Panc1 (cell line): ENCODE data around the gene CLIP1. TPM values are rescaled to one million over a fixed set of nuclear protein-coding genes. Genes with fewer than 3 reads are reported as not detected.
A peak's percentile ranks its signal among the peaks of the same experiment; 100 is the strongest.

Experiments used
- ATAC-seq: fragments of 200-7000 bp; cut with Tn5 transposase; 2 replicates; pipeline ENCODE4 v1.9.1; 2020; ENCODE audit warnings: mild to moderate bottlenecking, moderate library complexity
- BruUV-seq: library from RNA; stranded (reverse); fragments of 400-500 nt; replicated peaks from 2 replicates; lab custom pipeline; 2021; lab: Mats Ljungman, UMichigan
- CTCF ChIA-PET: fragments of 300-600 bp; sonication (Branson Sonifier 250); formaldehyde crosslinking; loops from one replicate; lab custom pipeline; 2022; ENCODE audit warnings: antibody characterized with exemption; lab: Charles Lee
- POLR2A ChIA-PET: fragments of 300-600 bp; sonication (Branson Sonifier 250); formaldehyde crosslinking; loops from one replicate; lab custom pipeline; 2022; ENCODE audit warnings: antibody characterized with exemption; lab: Charles Lee
- DNase-seq: peaks from one replicate; pipeline ENCODE4 v3.0.0-alpha.2; 2010; ENCODE audit warnings: low read depth, low spot score
- H3K27ac ChIP-seq: 2 replicates; pipeline ENCODE4 v1.5.1; 2011; ENCODE audit warnings: mild to moderate bottlenecking, low read length, inconsistent platforms
- H3K27me3 ChIP-seq: fragments of 200-500 bp; sonication (Bioruptor generic); 2 replicates; pipeline ENCODE4 v1.6.0; 2014; ENCODE audit warnings: low read length, inconsistent platforms; ENCODE audit not compliant: control insufficient read depth, insufficient read depth
- H3K36me3 ChIP-seq: fragments of 200-500 bp; sonication (Bioruptor generic); 2 replicates; pipeline ENCODE4 v1.5.1; 2014; ENCODE audit warnings: inconsistent platforms, mild to moderate bottlenecking, low read length, moderate library complexity; ENCODE audit not compliant: control insufficient read depth, insufficient read depth
- H3K4me1 ChIP-seq: 2 replicates; pipeline ENCODE4 v1.5.1; 2011; ENCODE audit warnings: inconsistent platforms, mild to moderate bottlenecking, low read length, moderate library complexity; ENCODE audit not compliant: control insufficient read depth, insufficient read depth
- H3K4me3 ChIP-seq, 2 experiments: 2 replicates each; pipeline ENCODE4 v1.5.1; 2011 to 2012; ENCODE audit warnings: low read depth in 2 of 2, low read length in 2 of 2, mild to moderate bottlenecking in 2 of 2, inconsistent platforms in 1 of 2, moderate library complexity in 1 of 2
- H3K9me3 ChIP-seq: fragments of 200-500 bp; sonication (Bioruptor generic); 2 replicates; pipeline ENCODE4 v1.5.1; 2014; ENCODE audit warnings: low read depth, mild to moderate bottlenecking, inconsistent platforms, low read length, moderate library complexity; ENCODE audit not compliant: control insufficient read depth, insufficient read depth
- CTCF ChIP-seq: fragments of 450-650 bp; IDR thresholded peaks from 2 replicates; pipeline ENCODE4 v1.5.1; 2017; ENCODE audit warnings: mild to moderate bottlenecking
- POLR2AphosphoS5 ChIP-seq: IDR thresholded peaks from 2 replicates; pipeline ENCODE4 v1.6.1; 2012; ENCODE audit warnings: mild to moderate bottlenecking, low read depth, low read length, moderate library complexity
- SIN3A ChIP-seq: IDR thresholded peaks from 2 replicates; pipeline ENCODE4 v1.6.1; 2012; ENCODE audit warnings: low read depth, mild to moderate bottlenecking, low read length, moderate library complexity, borderline replicate concordance; ENCODE audit not compliant: insufficient read depth
- TCF7L2 ChIP-seq: IDR thresholded peaks from 2 replicates; pipeline ENCODE4 v1.6.1; 2011; ENCODE audit warnings: mild to moderate bottlenecking, low read depth, low read length, inconsistent platforms
- in situ Hi-C: cut with HindIII; loops from 2 replicates; pipeline ENCODE4 v1.10.0; 2016; ENCODE audit warnings: low sequenced_read_pairs, low pct_unique_long_range_greater_than_20kb
- intact Hi-C: fragments of 100-400 bp; cut with micrococcal nuclease; formaldehyde crosslinking; loops from one replicate; pipeline ENCODE4 v1.10.0; 2022; ENCODE audit not compliant: unreplicated experiment
- total RNA-seq: library from RNA; stranded (reverse); gene quantifications from one replicate; pipeline ENCODE4 v1.2.1, GENCODE V29; 2021; ENCODE audit not compliant: unreplicated experiment
- TF ChIP-seq, protein P1 (sequence below), 2 experiments: IDR thresholded peaks; 2 replicates each; pipeline ENCODE4 v1.6.1; 2011 to 2012; ENCODE audit warnings: low read depth in 2 of 2, control low read depth in 1 of 2, low read length in 1 of 2, mild to moderate bottlenecking in 1 of 2, moderate library complexity in 1 of 2; ENCODE audit not compliant: insufficient read depth in 1 of 2

The CLIP1 gene
- total RNA-seq, 1 experiment from 2014 or later: 117 TPM

DNA sequence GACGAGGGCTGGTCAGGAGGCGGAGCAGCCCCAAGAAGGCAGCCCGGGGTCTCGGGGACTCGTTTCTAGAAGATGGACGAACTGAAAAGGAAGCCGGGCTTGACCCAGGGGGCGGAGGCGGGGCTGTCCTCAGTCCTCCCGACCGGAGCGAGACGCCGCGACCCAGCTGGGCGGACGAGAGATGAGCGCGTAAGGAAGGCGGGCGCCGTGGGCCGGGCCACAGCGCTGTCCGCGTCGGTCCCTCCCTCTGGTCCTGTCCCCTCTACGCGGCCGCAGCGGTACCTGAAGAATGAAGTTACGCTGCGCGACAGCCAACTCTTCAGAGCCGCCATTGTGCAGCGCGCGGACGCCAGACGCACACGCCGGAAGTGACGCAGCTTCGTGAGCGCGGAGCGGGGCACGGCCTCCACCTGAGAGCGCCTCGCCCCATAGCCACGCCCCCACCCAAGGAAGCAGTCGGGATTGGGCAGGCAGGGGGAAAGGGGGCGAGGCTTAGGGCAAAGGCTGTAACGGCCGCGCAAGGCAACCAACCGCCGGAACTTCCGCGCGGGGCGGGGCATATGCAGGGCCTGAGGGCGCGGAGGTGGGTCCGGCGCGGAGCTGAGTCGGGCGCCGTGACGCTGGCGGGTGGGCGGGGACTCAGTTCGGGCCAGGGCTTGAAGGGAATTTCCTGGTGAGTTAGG, 196.6 kb downstream of the CLIP1 start, which contains the start of gene DIABLO:
Gene DIABLO (minus strand): TSS at position 370 of the 683 bp plus-strand sequence. CDS start 38 bp downstream, at position 332.
- Histone ChIP-seq H3K27ac (peak within 1 kb of the TSS; percentile 97), H3K27me3 (no peaks in the 10 kb centered on the region), H3K9me3 (no peaks in the 10 kb centered on the region), H3K4me1 (peaks cover 16% of the 10 kb centered on the region), H3K4me3 (peak within 1 kb of the TSS; percentile 92 to 100), H3K36me3 (peaks cover 15% of the 10 kb centered on the region; the same call in 1 of the 2 replicates)
- peak; percentile 96 for ATAC-seq
- ChIA-PET POLR2A (interaction anchor here (1.0 kb wide), 1 partner anchor 275 kb away, joined by 3 read pairs; the partner anchor contains the start of gene ZCCHC8), CTCF (interaction anchor here (0.5 to 0.6 kb wide), 2 partner anchors 268 to 1995 kb away, joined by 4 to 6 read pairs; no protein-coding TSS in a partner anchor)
- no TSS peak for BruUV-seq
- peak; percentile 86 for DNase-seq
- intact Hi-C loops: no loop called here
- TF ChIP-seq POLR2AphosphoS5 (peak; percentile 88), SIN3A (peak; percentile 79; the same call in 1 of the 2 replicates), TCF7L2 (no peak), CTCF (no peak)
- TF ChIP-seq, protein P1, sequence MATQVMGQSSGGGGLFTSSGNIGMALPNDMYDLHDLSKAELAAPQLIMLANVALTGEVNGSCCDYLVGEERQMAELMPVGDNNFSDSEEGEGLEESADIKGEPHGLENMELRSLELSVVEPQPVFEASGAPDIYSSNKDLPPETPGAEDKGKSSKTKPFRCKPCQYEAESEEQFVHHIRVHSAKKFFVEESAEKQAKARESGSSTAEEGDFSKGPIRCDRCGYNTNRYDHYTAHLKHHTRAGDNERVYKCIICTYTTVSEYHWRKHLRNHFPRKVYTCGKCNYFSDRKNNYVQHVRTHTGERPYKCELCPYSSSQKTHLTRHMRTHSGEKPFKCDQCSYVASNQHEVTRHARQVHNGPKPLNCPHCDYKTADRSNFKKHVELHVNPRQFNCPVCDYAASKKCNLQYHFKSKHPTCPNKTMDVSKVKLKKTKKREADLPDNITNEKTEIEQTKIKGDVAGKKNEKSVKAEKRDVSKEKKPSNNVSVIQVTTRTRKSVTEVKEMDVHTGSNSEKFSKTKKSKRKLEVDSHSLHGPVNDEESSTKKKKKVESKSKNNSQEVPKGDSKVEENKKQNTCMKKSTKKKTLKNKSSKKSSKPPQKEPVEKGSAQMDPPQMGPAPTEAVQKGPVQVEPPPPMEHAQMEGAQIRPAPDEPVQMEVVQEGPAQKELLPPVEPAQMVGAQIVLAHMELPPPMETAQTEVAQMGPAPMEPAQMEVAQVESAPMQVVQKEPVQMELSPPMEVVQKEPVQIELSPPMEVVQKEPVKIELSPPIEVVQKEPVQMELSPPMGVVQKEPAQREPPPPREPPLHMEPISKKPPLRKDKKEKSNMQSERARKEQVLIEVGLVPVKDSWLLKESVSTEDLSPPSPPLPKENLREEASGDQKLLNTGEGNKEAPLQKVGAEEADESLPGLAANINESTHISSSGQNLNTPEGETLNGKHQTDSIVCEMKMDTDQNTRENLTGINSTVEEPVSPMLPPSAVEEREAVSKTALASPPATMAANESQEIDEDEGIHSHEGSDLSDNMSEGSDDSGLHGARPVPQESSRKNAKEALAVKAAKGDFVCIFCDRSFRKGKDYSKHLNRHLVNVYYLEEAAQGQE (IDR thresholded peaks at IDR 0.05; ENCODE audit: insufficient read depth in 1 of 2, low read depth in 2 of 2, low read length in 1 of 2): peak; percentile 57 to 64; a peak in 3 of 4 replicates
- in situ Hi-C loops: no loop called here

Other genes with a start within 250 kb of the CLIP1 start
- gene IL31, start 248.4 kb downstream of the CLIP1 start, total RNA-seq: not detected
- 1.5 TPM for gene LRRC43, start 239.5 kb downstream of the CLIP1 start, total RNA-seq
- 1.8 TPM for gene B3GNT4, start 219.0 kb downstream of the CLIP1 start, total RNA-seq
- gene DIABLO, start 196.6 kb downstream of the CLIP1 start, total RNA-seq: 71.5 TPM
- 35.2 TPM for gene VPS33A, start 156.2 kb downstream of the CLIP1 start, total RNA-seq
- 32.5 TPM for gene ZCCHC8, start 78.3 kb upstream of the CLIP1 start, total RNA-seq
- 57.8 TPM for gene RSRC2, start 104.3 kb upstream of the CLIP1 start, total RNA-seq
- 53.9 TPM for gene KNTC1, start 104.6 kb upstream of the CLIP1 start, total RNA-seq